GM15510 (cell line): ENCODE measurements around the gene RSPH9.

Experiments used
- POLR2A ChIP-seq: IDR thresholded peaks from 3 replicates; pipeline ENCODE4 v1.6.1; 2011; ENCODE audit warnings: borderline replicate concordance; ENCODE audit not compliant: insufficient read length; ENCODE audit errors: extremely low read depth

The RSPH9 gene

DNA sequence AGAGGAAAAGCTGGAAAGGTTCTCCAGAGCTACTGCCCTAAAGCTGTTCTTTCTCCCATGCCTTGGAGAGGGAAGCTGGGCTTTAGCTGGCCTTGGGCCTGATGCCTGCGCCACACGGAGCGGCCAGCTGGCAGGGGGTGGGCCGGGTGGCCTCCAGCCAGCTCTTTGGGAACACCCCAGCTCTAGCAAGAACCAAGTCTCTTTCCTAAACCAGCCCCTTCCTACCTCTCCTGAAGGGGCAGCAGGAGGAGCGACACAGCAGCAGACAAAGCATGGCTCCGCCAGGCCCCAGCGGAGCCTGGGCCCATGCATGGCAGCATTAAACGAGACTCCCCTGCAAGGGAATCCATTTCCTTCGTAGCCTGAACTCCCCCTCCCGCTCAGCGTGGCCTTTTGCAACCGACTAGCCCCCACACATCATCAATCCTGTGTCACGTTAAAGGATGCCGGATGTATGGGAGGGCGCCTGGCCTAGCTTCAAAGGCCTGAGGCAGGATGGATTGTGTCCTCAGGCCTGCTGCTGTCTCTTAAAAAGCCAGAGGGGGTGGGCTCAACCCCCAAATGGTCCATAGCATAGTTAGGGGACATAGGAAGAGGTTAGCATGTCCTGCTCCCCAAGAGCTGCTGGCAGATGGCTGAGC, 28.7 kb downstream of the RSPH9 start:
- no peak for TF ChIP-seq POLR2A

- TF ChIP-seq POLR2A: no peak
Measured at GRCh38 chr6:43674291-43674690, 29.5 kb downstream of the RSPH9 start.

- no peak for TF ChIP-seq POLR2A
Measured at GRCh38 chr6:43674921-43675320, 30.1 kb downstream of the RSPH9 start.

DNA sequence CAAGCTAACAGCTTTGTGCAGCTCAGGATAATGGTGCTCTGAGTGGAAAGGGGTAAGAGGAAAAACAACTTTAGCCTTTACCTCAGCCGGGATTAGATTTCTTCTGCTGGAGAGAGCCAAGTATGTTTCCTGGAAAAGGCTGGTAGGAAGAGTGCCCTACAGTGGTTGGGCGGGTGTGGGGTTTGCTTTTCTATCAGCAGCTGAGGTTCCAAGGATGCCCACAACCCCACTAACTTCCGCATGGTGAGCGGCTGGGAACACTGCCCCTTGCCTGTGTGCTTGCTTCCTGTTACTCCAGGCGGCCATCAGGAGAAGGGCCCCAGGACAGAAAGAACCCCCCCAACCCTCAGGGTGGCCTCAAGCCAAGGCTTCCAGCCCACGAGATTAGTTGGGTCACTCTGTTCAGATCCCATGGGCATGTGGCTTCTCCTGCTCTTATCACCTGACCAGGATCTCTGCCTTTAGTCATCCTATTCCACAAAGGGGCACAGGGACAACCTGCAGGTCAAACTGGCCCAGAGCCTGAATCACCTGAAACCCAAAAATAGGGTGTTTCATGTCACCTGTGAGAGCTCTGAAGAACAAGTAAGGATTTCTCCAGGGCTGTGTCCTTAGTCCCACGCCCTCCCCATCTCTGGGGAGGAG, 32.2 kb downstream of the RSPH9 start:
- TF ChIP-seq POLR2A: no peak

- no peak for TF ChIP-seq POLR2A
Measured at GRCh38 chr6:43677759-43678158, 32.9 kb downstream of the RSPH9 start.

GRCh38 chr6:43678341-43678740, 33.5 kb downstream of the RSPH9 start:
- no peak for TF ChIP-seq POLR2A

- no peak for TF ChIP-seq POLR2A
Measured at GRCh38 chr6:43679057-43679456, 34.2 kb downstream of the RSPH9 start.

DNA sequence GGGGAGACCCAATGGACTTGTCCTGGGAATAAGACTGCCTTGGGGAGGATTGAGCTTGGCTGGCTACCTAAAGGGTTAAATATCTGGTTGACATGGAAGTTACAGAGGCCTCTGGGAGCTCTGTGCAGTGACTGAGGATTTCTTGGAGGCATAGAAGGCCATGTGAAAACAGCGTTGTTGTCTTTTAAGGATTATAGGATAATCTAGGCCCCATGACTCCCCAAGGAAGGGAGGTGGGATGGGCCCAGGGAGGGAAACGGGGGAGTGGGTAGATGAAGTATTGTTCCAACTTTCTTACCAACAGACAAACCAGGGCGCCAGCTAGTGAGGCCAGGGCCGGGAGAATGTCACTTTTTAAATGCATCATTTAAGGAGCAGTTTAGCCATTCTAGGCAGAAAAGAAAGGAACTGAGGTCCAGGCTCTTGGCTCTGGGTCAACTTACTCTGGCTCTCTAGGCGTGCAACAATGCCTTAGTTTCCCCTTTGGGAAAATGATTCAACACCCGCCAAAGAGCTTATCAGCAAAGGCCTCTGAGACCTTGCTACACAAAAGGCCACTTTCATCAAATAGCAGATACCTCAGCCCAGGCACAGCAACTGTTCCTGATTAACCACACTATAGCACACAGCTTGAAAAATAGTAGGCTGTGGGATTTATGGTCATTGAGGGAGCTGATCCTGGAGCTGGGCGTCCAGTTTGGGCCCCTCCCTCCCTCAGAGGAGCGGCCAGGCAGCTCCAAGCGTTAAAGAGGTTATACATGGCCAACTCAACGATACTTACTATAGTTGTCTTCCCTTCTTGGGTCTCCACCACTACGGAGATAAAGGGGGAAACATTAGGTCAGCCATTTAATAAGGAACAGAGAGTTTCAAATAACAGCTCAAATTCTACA, 35.7 kb downstream of the RSPH9 start:
- TF ChIP-seq POLR2A: no peak

- no peak for TF ChIP-seq POLR2A
Measured at GRCh38 chr6:43681303-43681702, 36.5 kb downstream of the RSPH9 start.

GRCh38 chr6:43682724-43683429, 38.0 kb downstream of the RSPH9 start:
- TF ChIP-seq POLR2A: no peak

DNA sequence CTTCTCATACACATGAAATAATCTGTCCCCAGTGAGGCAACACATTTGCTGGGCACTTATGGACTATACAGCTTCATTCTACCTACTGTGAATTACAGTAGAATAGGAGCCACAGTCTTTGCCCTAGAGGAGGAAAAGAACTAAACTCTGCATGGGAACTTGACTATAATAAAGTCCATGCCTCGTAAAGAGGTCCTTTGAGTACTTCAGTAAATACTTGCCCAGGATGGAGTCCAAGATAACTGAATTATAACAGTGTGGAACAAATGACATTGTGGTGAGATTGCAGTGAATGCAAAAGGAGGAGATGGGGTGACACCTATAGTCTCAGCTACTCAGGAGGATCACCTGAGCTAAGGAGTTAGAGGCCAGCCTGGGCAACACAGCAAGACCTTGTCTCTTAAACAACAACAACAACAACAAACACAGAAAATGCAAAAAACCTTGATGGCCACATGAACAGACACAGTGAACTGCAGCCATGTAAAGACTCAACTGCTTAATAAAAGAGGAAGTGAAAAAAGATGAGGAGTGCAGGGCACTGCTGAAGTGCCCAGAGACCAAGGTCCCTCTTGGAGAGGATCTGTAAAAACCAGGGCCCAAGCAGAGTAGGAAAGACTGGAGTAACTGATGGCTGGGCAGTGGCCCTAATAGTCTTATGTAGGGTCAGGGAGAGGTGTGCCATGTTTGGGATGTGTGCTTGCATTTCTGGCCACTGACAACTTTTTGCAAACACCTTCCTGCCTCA, 39.0 kb downstream of the RSPH9 start:
- no peak for TF ChIP-seq POLR2A

DNA sequence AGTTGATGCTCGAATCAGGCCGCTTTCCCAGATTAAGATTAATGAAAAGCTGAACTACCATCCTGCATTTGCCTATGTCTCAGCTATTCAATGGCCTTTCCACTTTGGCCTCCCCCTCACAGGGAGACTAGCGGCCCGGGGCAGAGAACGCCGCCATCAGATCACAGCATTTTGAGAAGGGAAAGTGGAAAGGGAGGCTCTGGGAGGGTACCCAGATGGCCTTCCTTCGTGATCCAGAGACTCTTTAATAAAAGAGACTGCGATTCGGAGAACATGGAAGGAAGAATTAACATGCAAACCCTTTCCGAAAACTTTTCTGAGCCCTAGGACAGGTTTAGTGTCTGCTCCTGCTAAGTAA, 42.2 kb downstream of the RSPH9 start:
- no peak for TF ChIP-seq POLR2A

DNA sequence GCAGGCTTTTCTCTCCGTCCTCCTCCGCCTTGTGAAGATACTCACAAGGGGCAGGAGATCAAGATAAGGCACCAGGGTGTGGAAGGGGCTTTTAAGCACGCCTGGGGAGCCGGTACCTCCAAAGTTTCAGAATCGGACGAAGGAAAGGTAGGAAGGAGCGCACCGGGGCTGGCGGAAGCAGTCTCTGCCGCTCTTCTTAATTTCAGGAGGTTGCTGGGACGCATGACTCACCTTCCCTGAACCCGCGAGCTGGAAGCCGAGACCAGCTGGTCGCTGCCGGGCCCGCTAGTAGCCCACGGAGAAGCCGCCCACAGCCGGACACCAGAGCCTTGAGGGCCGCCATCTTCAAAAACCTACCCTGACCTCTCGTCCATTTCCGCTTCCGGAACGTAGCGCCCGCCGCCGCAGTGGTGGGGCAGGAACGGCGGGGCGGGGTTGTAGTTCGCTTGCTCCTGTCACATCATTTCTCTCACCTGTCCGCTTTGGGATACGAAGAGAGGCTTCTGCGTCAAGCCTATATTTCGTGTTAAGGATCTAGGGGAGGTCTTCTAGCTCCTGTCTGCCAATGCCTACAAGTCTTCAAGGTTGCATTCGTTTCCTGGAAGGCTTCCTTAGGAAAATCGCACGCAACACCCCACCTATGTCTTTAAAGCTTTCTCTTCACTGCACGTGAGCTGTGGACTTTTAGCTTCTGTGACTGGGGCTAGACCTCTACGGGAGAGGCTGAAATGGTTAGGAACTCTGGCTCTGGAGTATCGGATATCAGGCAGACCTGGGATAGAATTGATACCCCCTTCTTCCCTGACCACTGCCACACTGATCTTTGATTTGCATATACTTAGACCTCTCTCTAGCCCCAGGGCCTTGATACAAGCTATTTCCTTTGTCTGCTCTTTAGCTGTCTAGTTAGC, 42.9 kb downstream of the RSPH9 start, which contains the start of gene MRPS18A:
Gene MRPS18A, minus strand, starts transcription at position 355 of the 911 bp plus-strand sequence. Its CDS starts 12 bp downstream, at position 343.
- TF ChIP-seq POLR2A: peak; percentile 83

- TF ChIP-seq POLR2A: no peak
Measured at GRCh38 chr6:43689421-43689820, 44.6 kb downstream of the RSPH9 start.
